ENCODE measurements around the gene KCNH1. TPM values are rescaled to one million over a fixed set of nuclear protein-coding genes. Genes with fewer than 3 reads are reported as not detected.

Gene KCNH1
- total and polyA plus RNA-seq, 2 of the 4 experiments (the other 2 are of a cell fraction), result 0.27 to 0.54 TPM

GRCh38 chr1:210676539-210676938, 457.4 kb downstream of the KCNH1 start:
- Histone ChIP-seq H4K91ac (ENCODE audit: insufficient read depth, low read depth, low read length) (no peak overlapping the region), H3K9me3 (ENCODE audit: control insufficient read depth, insufficient read depth, low read length) (no peaks in the 10 kb centered on the region), H3K14ac (replicated peaks; ENCODE audit: low read depth, low read length) (no peak overlapping the region), H3K18ac (ENCODE audit: low read depth, low read length) (no peak overlapping the region), H3K27ac (ENCODE audit: insufficient read depth, low read length) (no peak overlapping the region), H4K20me1 (ENCODE audit: insufficient read depth, low read length) (no peaks in the 10 kb centered on the region), H3K4me3 (ENCODE audit: insufficient read depth, low read depth, low read length) (no peak overlapping the region), H2AK5ac (ENCODE audit: low read depth, low read length) (no peak overlapping the region), H4K8ac (ENCODE audit: low read depth in 2 of 2, low read length in 2 of 2) (no peak overlapping the region), H3K23ac (ENCODE audit: low read depth, low read length) (no peak overlapping the region), H3K4me2 (ENCODE audit: low read depth, low read length) (no peak overlapping the region), H2BK15ac (ENCODE audit: low read depth, low read length) (no peak overlapping the region), H3K4me1 (ENCODE audit: control insufficient read depth, insufficient read depth, low read length) (0 out of 2 replicates have a peak, but pooled peaks cover 3% of the 10 kb centered on the region), H3K27me3 (ENCODE audit: control insufficient read depth, insufficient read depth, low read length) (no peaks in the 10 kb centered on the region), H3K9ac (ENCODE audit: low read depth, low read length) (no peak overlapping the region), H3K79me1 (ENCODE audit: low read depth in 1 of 2, low read length in 2 of 2) (no peaks in the 10 kb centered on the region), H3K56ac (ENCODE audit: extremely low read depth, insufficient read depth, low read length) (no peak overlapping the region), H2BK5ac (ENCODE audit: low read depth, low read length, poor library complexity, severe bottlenecking) (no peak overlapping the region), H2AFZ (replicated peaks; ENCODE audit: low read length, poor library complexity) (no peak overlapping the region), H2BK120ac (ENCODE audit: low read depth, low read length) (no peak overlapping the region), H2AK9ac (replicated peaks; ENCODE audit: low read depth, low read length, poor library complexity) (no peak overlapping the region), H3K9me1 (ENCODE audit: insufficient read depth, low read length) (no peaks in the 10 kb centered on the region), H3K36me3 (ENCODE audit: control insufficient read depth, insufficient read depth, low read length) (no peaks in the 10 kb centered on the region), H4K5ac (ENCODE audit: low read depth, low read length) (no peak overlapping the region), H3K4ac (ENCODE audit: low read depth, low read length) (no peak overlapping the region), H2BK20ac (ENCODE audit: low read depth, low read length) (no peak overlapping the region)
- TF ChIP-seq MAFK (IDR thresholded peaks at IDR 0.05; ENCODE audit: low read depth, low read length), result peak; percentile 79
- no peak for TF ChIP-seq SMC3 (IDR thresholded peaks at IDR 0.05; ENCODE audit: low read depth, low read length)
- in situ Hi-C loops (cut with MboI; ENCODE audit: low sequenced_read_pairs) (no loop called here), intact Hi-C loops (cut with micrococcal nuclease) (no loop called here), dilution Hi-C loops (cut with HindIII; ENCODE audit: low sequenced_read_pairs, unreplicated experiment) (no loop called here)
- ATAC-seq (ENCODE audit: low read depth) (no peak), DNase-seq (no peak)
- no CpG with 5 or more reads among the region's 3 CpGs for WGBS, 2 experiments (ENCODE audit: extremely low coverage in 2 of 2, insufficient read length in 1 of 2)
- ChIA-PET CTCF (no interaction called here), POLR2A (ENCODE audit: unreplicated experiment) (no interaction called here)
- BruUV-seq (replicated peaks), result no TSS peak
